Erythroblast (primary cell): ENCODE data around the gene HS6ST2.

Experiments
- GATA1 ChIP-seq: IDR thresholded peaks from 2 replicates; pipeline ENCODE4 v1.6.1; 2011; ENCODE audit warnings: low read depth, mild to moderate bottlenecking, control low read depth, low read length, moderate library complexity
- POLR2A ChIP-seq: IDR thresholded peaks from 2 replicates; pipeline ENCODE4 v1.6.1; 2011; ENCODE audit warnings: mild to moderate bottlenecking, low read length

- TF ChIP-seq POLR2A (no peak), GATA1 (no peak)
These were observed 8.6 kb upstream of the HS6ST2 start for GRCh38 chrX:132967049-132967448.
